ENCODE measurements around the gene RABL3. TPM values are rescaled to one million over a fixed set of nuclear protein-coding genes. Genes with fewer than 3 reads are reported as not detected.

Gene RABL3
- total and polyA plus RNA-seq, 2 of the 4 experiments (the other 2 are of a cell fraction): 5.3 to 17.0 TPM

DNA sequence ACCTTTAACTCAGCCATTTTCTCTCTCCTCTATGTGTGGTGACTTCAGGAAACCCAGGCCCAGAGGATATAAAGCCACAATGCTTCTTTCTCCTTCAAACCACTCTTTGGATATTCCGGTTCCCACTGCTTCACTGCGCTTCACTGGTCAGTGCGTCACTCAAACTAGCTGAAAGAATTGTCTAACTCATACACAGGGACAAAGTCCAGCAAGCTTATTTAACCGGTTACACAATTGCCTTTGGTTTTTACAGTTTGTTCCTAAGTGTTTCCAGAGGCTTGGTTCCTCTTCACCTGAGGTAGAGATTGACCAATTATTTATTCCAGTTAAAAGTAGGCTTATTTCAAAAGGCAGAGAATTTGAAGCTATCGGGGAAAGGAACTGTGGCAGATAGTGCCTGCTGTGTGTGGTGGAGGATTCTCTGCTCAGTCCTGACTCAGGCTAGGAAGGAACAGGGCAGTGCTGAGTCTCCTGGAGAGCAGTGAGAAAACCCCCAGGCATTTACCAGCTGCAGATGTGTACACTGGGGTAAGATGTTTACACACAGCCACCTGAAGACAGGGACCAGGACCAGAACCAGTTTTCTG lies 60.1 kb downstream of the RABL3 start, which contains the start of gene HGD:
Gene HGD (minus strand): TSS at position 145 of the 587 bp plus-strand sequence. CDS start 128 bp downstream, at position 17.
- H3K4me1 ChIP-seq (ENCODE audit: control insufficient read depth, insufficient read depth, low read length): peaks cover 5% of the 10 kb centered on the region; the same call in 1 of the 2 replicates
- H3K9me1 ChIP-seq (ENCODE audit: insufficient read depth, low read length): no peaks in the 10 kb centered on the region
- H3K56ac ChIP-seq (ENCODE audit: extremely low read depth, insufficient read depth, low read length): no peak within 1 kb of the TSS
- WGBS, 2 experiments (ENCODE audit: extremely low coverage in 2 of 2, insufficient read length in 1 of 2): no CpG with 5 or more reads among the region's 5 CpGs
- peak within 1 kb of the TSS; percentile 18 for H2BK5ac ChIP-seq (ENCODE audit: low read depth, low read length, poor library complexity, severe bottlenecking)
- no peak within 1 kb of the TSS; the same call in 1 of the 2 replicates for H3K18ac ChIP-seq (ENCODE audit: low read depth, low read length)
- H3K4me3 ChIP-seq (ENCODE audit: insufficient read depth, low read depth, low read length): no peak within 1 kb of the TSS
- H4K91ac ChIP-seq (ENCODE audit: insufficient read depth, low read depth, low read length): no peak within 1 kb of the TSS; the same call in 1 of the 2 replicates
- no peak within 1 kb of the TSS for H3K4me2 ChIP-seq (ENCODE audit: low read depth, low read length)
- in situ Hi-C loops (cut with MboI; ENCODE audit: low sequenced_read_pairs) (no loop called here), intact Hi-C loops (cut with micrococcal nuclease) (no loop called here), dilution Hi-C loops (cut with HindIII; ENCODE audit: low sequenced_read_pairs, unreplicated experiment) (no loop called here)
- BruUV-seq (replicated peaks): no TSS peak
- H2AK5ac ChIP-seq (ENCODE audit: low read depth, low read length): no peak within 1 kb of the TSS
- ChIA-PET CTCF (no interaction called here), POLR2A (ENCODE audit: unreplicated experiment) (no interaction called here)
- no peak within 1 kb of the TSS for H3K23ac ChIP-seq (ENCODE audit: low read depth, low read length)
- no peak within 1 kb of the TSS for H4K5ac ChIP-seq (ENCODE audit: low read depth, low read length)
- no peaks in the 10 kb centered on the region for H3K9me3 ChIP-seq (ENCODE audit: control insufficient read depth, insufficient read depth, low read length)
- H2BK120ac ChIP-seq (ENCODE audit: low read depth, low read length): no peak within 1 kb of the TSS
- TF ChIP-seq MAZ (IDR thresholded peaks at IDR 0.05; ENCODE audit: borderline replicate concordance, low read depth, low read length) (no peak), CHD1 (IDR thresholded peaks at IDR 0.05; ENCODE audit: low read depth, low read length) (no peak), FOS (IDR thresholded peaks at IDR 0.05; ENCODE audit: low read depth, low read length) (no peak), MXI1 (IDR thresholded peaks at IDR 0.05; ENCODE audit: borderline replicate concordance, low read depth, low read length) (no peak), SMC3 (IDR thresholded peaks at IDR 0.05; ENCODE audit: low read depth, low read length) (no peak), POLR2A (IDR thresholded peaks at IDR 0.05; ENCODE audit: low read depth, low read length) (no peak), RCOR1 (IDR thresholded peaks at IDR 0.05; ENCODE audit: insufficient replicate concordance, low read length) (no peak), NFE2L2 (IDR thresholded peaks at IDR 0.05; ENCODE audit: low read depth, low read length) (no peak), CEBPB (IDR thresholded peaks at IDR 0.05; ENCODE audit: low read depth, low read length) (no peak), RAD21 (IDR thresholded peaks at IDR 0.05; ENCODE audit: low read length) (no peak), RFX5 (IDR thresholded peaks at IDR 0.05; ENCODE audit: low read depth, low read length) (no peak), BHLHE40 (IDR thresholded peaks at IDR 0.05; ENCODE audit: low read depth, low read length) (no peak), MAFK (IDR thresholded peaks at IDR 0.05; ENCODE audit: low read depth, low read length) (no peak)
- TF ChIP-seq, protein P1, sequence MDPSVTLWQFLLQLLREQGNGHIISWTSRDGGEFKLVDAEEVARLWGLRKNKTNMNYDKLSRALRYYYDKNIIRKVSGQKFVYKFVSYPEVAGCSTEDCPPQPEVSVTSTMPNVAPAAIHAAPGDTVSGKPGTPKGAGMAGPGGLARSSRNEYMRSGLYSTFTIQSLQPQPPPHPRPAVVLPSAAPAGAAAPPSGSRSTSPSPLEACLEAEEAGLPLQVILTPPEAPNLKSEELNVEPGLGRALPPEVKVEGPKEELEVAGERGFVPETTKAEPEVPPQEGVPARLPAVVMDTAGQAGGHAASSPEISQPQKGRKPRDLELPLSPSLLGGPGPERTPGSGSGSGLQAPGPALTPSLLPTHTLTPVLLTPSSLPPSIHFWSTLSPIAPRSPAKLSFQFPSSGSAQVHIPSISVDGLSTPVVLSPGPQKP (IDR thresholded peaks at IDR 0.05; ENCODE audit: borderline replicate concordance, low read depth, low read length): no peak
- TF ChIP-seq, protein P2, sequence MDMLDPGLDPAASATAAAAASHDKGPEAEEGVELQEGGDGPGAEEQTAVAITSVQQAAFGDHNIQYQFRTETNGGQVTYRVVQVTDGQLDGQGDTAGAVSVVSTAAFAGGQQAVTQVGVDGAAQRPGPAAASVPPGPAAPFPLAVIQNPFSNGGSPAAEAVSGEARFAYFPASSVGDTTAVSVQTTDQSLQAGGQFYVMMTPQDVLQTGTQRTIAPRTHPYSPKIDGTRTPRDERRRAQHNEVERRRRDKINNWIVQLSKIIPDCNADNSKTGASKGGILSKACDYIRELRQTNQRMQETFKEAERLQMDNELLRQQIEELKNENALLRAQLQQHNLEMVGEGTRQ (IDR thresholded peaks at IDR 0.05; ENCODE audit: low read depth, low read length): no peak
- TF ChIP-seq, protein P3, sequence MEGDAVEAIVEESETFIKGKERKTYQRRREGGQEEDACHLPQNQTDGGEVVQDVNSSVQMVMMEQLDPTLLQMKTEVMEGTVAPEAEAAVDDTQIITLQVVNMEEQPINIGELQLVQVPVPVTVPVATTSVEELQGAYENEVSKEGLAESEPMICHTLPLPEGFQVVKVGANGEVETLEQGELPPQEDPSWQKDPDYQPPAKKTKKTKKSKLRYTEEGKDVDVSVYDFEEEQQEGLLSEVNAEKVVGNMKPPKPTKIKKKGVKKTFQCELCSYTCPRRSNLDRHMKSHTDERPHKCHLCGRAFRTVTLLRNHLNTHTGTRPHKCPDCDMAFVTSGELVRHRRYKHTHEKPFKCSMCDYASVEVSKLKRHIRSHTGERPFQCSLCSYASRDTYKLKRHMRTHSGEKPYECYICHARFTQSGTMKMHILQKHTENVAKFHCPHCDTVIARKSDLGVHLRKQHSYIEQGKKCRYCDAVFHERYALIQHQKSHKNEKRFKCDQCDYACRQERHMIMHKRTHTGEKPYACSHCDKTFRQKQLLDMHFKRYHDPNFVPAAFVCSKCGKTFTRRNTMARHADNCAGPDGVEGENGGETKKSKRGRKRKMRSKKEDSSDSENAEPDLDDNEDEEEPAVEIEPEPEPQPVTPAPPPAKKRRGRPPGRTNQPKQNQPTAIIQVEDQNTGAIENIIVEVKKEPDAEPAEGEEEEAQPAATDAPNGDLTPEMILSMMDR (conservative IDR thresholded peaks at IDR 0.05; ENCODE audit: low read depth, low read length): no peak
- no peak within 1 kb of the TSS for H3K9ac ChIP-seq (ENCODE audit: low read depth, low read length)
- no peak within 1 kb of the TSS for H4K8ac ChIP-seq (ENCODE audit: low read depth in 2 of 2, low read length in 2 of 2)
- no peaks in the 10 kb centered on the region for H4K20me1 ChIP-seq (ENCODE audit: insufficient read depth, low read length)
- no peak within 1 kb of the TSS for H2AFZ ChIP-seq (replicated peaks; ENCODE audit: low read length, poor library complexity)
- H3K4ac ChIP-seq (ENCODE audit: low read depth, low read length): no peak within 1 kb of the TSS
- no peak within 1 kb of the TSS for H2BK20ac ChIP-seq (ENCODE audit: low read depth, low read length)
- no peak within 1 kb of the TSS for H2AK9ac ChIP-seq (replicated peaks; ENCODE audit: low read depth, low read length, poor library complexity)
- no peaks in the 10 kb centered on the region for H3K27me3 ChIP-seq (ENCODE audit: control insufficient read depth, insufficient read depth, low read length)
- H3K14ac ChIP-seq (replicated peaks; ENCODE audit: low read depth, low read length): no peak within 1 kb of the TSS
- ATAC-seq (ENCODE audit: low read depth): peak; percentile 57
- H3K79me1 ChIP-seq (ENCODE audit: low read depth in 1 of 2, low read length in 2 of 2): no peaks in the 10 kb centered on the region
- DNase-seq: peak; percentile 26
- no peaks in the 10 kb centered on the region for H3K36me3 ChIP-seq (ENCODE audit: control insufficient read depth, insufficient read depth, low read length)
- H2BK15ac ChIP-seq (ENCODE audit: low read depth, low read length): no peak within 1 kb of the TSS
- H3K27ac ChIP-seq (ENCODE audit: insufficient read depth, low read length): no peak within 1 kb of the TSS
